HG02938 (cell line): ENCODE results near the gene PDE7B.

Source experiments
- ATAC-seq: cut with Tn5 transposase; IDR thresholded peaks from one replicate; pipeline ENCODE4 v1.9.1; 2021; ENCODE audit warnings: mild to moderate bottlenecking, moderate library complexity; ENCODE audit not compliant: unreplicated experiment

The PDE7B gene

GRCh38 chr6:136020691-136021090, 169.2 kb downstream of the PDE7B start:
- no peak for ATAC-seq

- ATAC-seq: no peak
These were observed 170.8 kb downstream of the PDE7B start for GRCh38 chr6:136022224-136022874.

DNA sequence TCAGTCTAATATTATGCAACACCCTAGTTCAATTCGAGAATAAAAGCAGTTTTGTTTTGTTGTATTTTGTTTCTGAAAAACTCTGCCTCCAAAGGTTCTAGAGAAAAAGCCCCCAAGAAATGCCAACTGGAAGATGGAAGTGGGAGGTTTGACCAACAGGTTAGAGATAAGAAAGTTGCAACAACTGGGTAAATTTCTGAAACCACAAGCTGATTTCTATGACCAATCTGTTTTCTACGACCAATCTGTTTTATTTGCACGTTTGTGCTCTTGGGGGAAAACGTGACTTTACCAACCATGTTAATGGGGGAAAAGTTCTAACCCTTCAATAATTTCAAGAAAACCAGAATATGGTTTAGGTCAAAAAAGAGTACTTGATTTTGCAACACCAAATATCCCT, 173.2 kb downstream of the PDE7B start:
- ATAC-seq: no peak

GRCh38 chr6:136025736-136026135, 174.2 kb downstream of the PDE7B start:
- ATAC-seq: no peak

DNA sequence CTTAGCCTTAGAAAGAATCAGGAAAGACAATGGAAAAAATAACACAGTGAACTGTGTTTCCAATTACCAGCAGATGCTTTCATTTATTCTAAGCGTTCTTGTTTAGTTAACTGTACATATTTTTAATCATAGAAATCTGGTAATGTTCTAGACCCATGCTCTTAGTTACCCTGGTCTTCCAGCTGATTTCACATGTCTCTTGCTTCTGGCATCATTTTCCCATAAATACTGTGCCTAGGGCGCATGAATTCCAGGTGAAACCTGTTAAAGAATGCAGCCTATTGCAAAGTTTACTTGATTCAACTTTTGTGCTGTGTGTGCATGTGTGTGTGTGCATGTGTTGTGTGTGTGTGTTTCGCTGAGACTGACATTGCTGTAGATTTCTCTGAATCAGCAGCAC, 178.6 kb downstream of the PDE7B start:
- ATAC-seq: no peak

DNA sequence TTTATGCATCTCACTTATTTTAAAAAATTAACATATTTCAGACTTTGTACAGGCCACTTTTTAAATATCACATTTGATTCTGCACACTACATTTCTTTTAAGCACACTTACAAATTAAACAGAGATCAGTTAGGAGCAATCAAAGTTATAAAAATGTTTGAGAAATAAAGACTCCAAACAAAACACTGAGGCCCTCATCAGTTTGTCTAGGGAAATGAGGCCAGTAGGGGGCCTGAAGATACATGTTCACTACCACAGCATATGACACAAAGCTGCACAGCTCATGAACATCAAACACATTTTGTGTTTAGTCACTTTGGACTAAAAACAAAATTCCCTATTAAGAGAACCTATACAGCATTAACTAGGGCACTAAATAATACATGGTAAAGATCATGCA, 180.5 kb downstream of the PDE7B start:
- no peak for ATAC-seq

DNA sequence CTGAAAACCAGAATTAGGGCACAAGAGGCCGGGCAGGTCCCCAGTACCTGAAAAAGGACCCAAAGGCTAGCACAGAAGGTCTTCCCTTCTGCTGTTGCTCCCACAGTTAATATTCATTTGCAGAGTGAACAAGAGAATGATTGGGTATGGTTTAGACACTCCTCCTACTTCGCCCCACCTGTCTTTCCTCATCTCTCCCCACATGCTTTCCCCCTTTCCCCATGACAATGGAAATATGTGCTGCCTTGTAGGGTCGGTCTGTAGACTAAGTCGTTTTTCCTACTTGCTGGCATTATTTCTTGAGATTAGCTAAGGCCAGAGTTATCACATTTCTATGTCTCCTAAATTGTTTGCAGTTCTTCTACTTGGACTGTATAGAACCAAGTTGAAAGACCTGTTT, 181.9 kb downstream of the PDE7B start:
- ATAC-seq: no peak

GRCh38 chr6:136034422-136034821, 182.9 kb downstream of the PDE7B start:
- ATAC-seq: no peak

DNA sequence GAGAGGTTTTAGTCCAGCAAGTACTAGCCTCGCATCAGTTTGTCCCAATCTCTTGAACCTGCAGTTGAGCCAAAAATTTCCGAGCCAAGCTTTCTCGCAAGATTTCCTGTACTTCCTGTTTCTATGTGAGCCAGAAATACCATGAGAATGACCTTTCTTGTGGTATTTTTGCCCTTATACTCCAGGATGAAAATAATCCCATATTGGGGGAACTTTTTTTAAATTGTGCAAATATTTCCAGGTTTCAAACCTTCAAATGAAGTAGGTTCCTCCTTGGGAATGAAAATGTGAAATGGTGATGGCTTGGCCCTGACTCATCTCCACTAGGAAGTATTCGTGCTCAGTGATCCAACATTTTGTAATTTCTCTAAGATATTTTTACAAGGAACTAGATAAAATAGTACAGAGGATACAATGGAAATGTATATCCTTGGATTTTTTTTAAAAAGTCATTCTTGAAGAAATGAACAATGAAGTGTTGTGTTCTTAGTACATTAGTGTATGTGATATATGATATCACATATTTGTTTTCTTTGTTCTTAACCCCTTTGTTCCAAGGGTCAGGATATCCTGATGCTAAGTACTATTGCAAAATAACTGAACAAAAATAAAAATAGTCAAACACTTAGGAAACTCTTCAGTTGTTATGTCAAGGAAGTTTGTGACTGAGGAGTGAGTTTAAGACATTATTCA, 184.0 kb downstream of the PDE7B start:
- ATAC-seq: no peak

GRCh38 chr6:136036071-136036380, 184.5 kb downstream of the PDE7B start:
- no peak for ATAC-seq

GRCh38 chr6:136036601-136037000, 185.1 kb downstream of the PDE7B start:
- ATAC-seq: no peak

GRCh38 chr6:136037242-136037875, 185.9 kb downstream of the PDE7B start:
- no peak for ATAC-seq

- ATAC-seq: no peak
These were observed 186.5 kb downstream of the PDE7B start for GRCh38 chr6:136037876-136038460.

GRCh38 chr6:136038531-136038930, 187.0 kb downstream of the PDE7B start:
- no peak for ATAC-seq

GRCh38 chr6:136039185-136039584, 187.7 kb downstream of the PDE7B start:
- no peak for ATAC-seq

DNA sequence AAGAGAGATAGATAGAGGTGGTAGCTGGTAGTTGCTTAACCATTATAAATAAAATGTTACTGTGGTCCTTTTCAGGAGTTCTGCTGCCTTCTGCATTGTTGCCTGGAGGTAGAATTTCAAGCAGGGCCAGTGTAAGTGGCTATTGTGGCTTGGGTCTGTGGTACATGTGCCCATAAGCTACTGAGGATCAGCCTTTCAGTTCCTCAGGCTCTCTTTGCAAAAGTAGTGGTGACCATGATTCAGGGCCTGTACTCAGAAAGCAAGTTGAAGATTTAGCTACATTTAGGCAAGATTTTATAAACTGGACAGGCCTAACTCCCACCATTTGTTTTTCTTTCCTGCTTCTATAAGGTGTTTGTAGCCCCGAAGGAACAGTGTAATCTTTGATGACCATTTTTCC, 199.0 kb downstream of the PDE7B start:
- no peak for ATAC-seq

DNA sequence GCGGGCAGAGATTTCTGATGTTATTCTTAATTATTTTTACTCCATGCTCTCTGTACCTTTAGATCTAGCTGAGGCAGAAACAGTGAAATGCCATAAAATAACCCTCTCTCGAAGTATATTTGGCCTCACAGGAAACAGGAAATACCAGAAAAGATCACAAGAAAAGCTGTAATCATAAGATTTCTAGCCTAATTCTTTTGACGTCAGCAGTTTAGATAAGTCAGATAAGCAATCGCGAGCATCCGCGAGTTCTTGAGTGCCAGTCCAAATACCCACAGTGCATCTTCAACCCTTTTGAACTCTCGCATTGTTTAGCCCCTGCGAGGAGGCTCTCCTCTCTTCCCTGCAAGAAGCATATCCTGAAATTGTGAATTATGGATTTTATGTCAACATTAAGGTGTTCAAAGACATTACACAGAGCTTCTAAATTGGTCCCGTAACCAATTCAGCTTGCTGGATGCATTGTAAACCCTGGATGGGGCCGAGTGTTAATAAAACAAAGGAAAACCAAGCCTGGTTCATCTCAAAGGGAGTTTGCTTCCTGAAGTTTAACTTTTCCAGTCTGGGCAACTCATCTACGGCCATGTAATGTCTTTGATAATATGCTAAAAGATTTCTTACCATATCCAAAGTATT, 199.8 kb downstream of the PDE7B start:
- no peak for ATAC-seq

DNA sequence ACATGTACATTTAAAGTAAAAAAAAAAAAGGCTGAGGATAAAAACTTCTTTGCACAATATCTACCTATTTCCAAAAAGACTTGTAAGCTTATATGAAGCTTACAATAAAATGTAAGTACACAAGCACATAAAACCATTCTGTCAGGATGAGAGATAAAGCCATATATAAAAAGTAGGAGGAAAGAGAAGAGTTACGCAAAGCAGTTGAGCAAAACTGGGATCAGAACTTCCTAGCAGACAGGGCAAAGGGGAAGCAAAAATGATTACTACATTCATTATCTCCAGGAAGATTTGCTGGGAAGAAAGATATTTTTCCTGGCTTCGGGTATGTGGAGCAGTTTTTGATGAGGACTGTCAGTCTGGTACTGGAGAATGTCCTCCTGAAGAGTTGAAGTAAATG, 200.5 kb downstream of the PDE7B start:
- ATAC-seq: no peak

DNA sequence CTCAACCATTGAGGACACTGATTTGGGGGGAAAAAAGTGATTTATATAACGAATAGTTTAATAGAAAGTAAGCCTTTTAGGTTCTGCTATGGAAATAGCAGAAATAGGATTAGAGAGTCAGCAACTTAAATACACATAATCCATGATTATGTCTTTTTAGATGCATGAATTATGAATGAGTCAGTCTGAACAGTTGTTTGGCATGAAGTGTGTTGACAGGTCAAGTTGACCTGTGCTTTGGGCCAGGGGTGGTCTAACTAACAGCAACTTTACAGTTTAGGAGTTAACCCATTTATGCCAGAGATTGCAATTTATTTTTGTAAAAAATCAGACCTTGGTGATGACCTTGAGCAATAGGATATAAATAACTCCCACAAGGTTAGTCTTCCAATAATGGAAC, 207.4 kb downstream of the PDE7B start:
- no peak for ATAC-seq

DNA sequence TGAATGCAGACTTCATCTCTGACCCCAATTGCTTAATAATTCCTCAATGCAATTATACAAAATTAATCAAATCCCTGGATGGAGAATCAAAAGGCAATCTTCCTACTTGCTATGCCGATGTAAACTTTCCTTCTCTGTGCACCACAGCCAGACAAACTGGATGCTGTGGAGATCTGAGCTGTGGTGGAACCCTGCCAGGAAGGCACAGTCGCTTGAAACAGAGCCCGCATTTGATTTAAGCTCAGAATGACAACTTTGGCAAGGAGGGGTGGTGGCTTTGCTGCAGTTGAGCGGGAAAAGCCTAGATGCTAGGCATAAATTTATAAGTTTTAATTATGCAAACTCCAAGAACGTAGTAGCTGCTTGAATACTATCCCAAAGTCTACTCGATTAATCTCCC, 207.8 kb downstream of the PDE7B start:
- ATAC-seq: no peak

GRCh38 chr6:136060052-136060451, 208.6 kb downstream of the PDE7B start:
- ATAC-seq: no peak

DNA sequence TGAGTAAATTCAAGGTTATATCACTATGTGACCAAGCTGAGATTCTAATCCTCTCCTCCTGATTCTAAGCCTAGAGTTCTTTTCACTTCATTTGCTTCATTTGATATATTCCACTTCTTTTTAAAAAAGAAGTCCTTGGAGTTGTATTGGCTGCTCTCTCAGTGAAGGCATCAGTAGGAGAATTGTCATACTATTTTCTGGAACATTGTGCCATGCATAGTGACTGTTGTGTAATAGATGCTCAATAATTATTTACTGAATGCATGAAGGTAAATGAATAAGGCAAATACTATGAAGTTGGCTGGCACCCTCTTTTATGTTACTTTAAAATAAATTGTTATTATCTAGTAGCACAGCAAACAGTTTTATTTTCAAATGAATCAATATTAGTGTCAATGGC, 209.3 kb downstream of the PDE7B start:
- no peak for ATAC-seq
